ENCODE measurements around the gene TAF11L13. TPM values are rescaled to one million over a fixed set of nuclear protein-coding genes. Genes with fewer than 3 reads are reported as not detected.
A peak's percentile ranks its signal among the peaks of the same experiment; 100 is the strongest.
"Not testable (repeated sequence)": the region's sequence is repeated elsewhere in the genome, so short reads cannot be mapped to it uniquely, and the experiment has no call there.

Gene TAF11L13
- not detected in 2 replicates for total RNA-seq (2014; rRNA removed; shearing (Covaris generic))

- H3K36me3 ChIP-seq (replicated peaks; ENCODE audit: control insufficient read depth, insufficient read depth, low read length); DNase-seq; H3K4me3 ChIP-seq (ENCODE audit: insufficient read depth, low read depth, low read length); H3K27me3 ChIP-seq (ENCODE audit: control insufficient read depth, insufficient read depth, low read length): not testable (repeated sequence)
Observed at GRCh38 chr5:17631788-17632187, at the start of gene TAF11L13. Gene TAF11L13 (plus strand): TSS chr5:17632088.

GRCh38 chr5:17585658-17586057 lies 46.2 kb upstream of the TAF11L13 start, which contains the start of gene TAF11L7:
Gene TAF11L7 (minus strand): TSS chr5:17585758.
- not testable (repeated sequence) for H3K27me3 ChIP-seq (ENCODE audit: control insufficient read depth, insufficient read depth, low read length); DNase-seq; H3K36me3 ChIP-seq (replicated peaks; ENCODE audit: control insufficient read depth, insufficient read depth, low read length); H3K4me3 ChIP-seq (ENCODE audit: insufficient read depth, low read depth, low read length)

GRCh38 chr5:17590860-17591259 lies 41.0 kb upstream of the TAF11L13 start, which contains the start of gene TAF11L8:
Gene TAF11L8 (minus strand): TSS chr5:17590960.
- H3K27me3 ChIP-seq (ENCODE audit: control insufficient read depth, insufficient read depth, low read length); H3K4me3 ChIP-seq (ENCODE audit: insufficient read depth, low read depth, low read length); H3K36me3 ChIP-seq (replicated peaks; ENCODE audit: control insufficient read depth, insufficient read depth, low read length); DNase-seq: not testable (repeated sequence)

GRCh38 chr5:17594255-17594654 lies 37.6 kb upstream of the TAF11L13 start, which contains the start of gene TAF11L9:
Gene TAF11L9 (minus strand): TSS chr5:17594394.
- not testable (repeated sequence) for H3K4me3 ChIP-seq (ENCODE audit: insufficient read depth, low read depth, low read length); DNase-seq; H3K27me3 ChIP-seq (ENCODE audit: control insufficient read depth, insufficient read depth, low read length); H3K36me3 ChIP-seq (replicated peaks; ENCODE audit: control insufficient read depth, insufficient read depth, low read length)

- not testable (repeated sequence) for DNase-seq; H3K4me3 ChIP-seq (ENCODE audit: insufficient read depth, low read depth, low read length); H3K27me3 ChIP-seq (ENCODE audit: control insufficient read depth, insufficient read depth, low read length); H3K36me3 ChIP-seq (replicated peaks; ENCODE audit: control insufficient read depth, insufficient read depth, low read length)
Observed at GRCh38 chr5:17597728-17598127, 34.2 kb upstream of the TAF11L13 start, which contains the start of gene TAF11L10. Gene TAF11L10 (minus strand): TSS chr5:17597828.

GRCh38 chr5:17603880-17604279 lies 28.0 kb upstream of the TAF11L13 start, which contains the start of gene TAF11L11:
Gene TAF11L11 (plus strand): TSS chr5:17604183.
- DNase-seq; H3K36me3 ChIP-seq (replicated peaks; ENCODE audit: control insufficient read depth, insufficient read depth, low read length); H3K27me3 ChIP-seq (ENCODE audit: control insufficient read depth, insufficient read depth, low read length); H3K4me3 ChIP-seq (ENCODE audit: insufficient read depth, low read depth, low read length): not testable (repeated sequence)

GRCh38 chr5:17604951-17605350 lies 26.9 kb upstream of the TAF11L13 start:
- no peak overlapping the region for H3K4me3 ChIP-seq (ENCODE audit: insufficient read depth, low read depth, low read length)
- no peaks in the 10 kb centered on the region for H3K36me3 ChIP-seq (replicated peaks; ENCODE audit: control insufficient read depth, insufficient read depth, low read length)
- H3K27me3 ChIP-seq (ENCODE audit: control insufficient read depth, insufficient read depth, low read length), result no peaks in the 10 kb centered on the region
- DNase-seq, result no peak

GRCh38 chr5:17607461-17607860 lies 24.4 kb upstream of the TAF11L13 start:
- H3K36me3 ChIP-seq (replicated peaks; ENCODE audit: control insufficient read depth, insufficient read depth, low read length); H3K27me3 ChIP-seq (ENCODE audit: control insufficient read depth, insufficient read depth, low read length); H3K4me3 ChIP-seq (ENCODE audit: insufficient read depth, low read depth, low read length); DNase-seq: not testable (repeated sequence)

GRCh38 chr5:17610092-17610491 lies 21.8 kb upstream of the TAF11L13 start, which contains the start of gene TAF11L12:
Gene TAF11L12 (plus strand): TSS chr5:17610392.
- H3K36me3 ChIP-seq (replicated peaks; ENCODE audit: control insufficient read depth, insufficient read depth, low read length); DNase-seq; H3K27me3 ChIP-seq (ENCODE audit: control insufficient read depth, insufficient read depth, low read length); H3K4me3 ChIP-seq (ENCODE audit: insufficient read depth, low read depth, low read length): not testable (repeated sequence)

- no peak for DNase-seq
- H3K36me3 ChIP-seq (replicated peaks; ENCODE audit: control insufficient read depth, insufficient read depth, low read length), result no peaks in the 10 kb centered on the region
- no peaks in the 10 kb centered on the region for H3K27me3 ChIP-seq (ENCODE audit: control insufficient read depth, insufficient read depth, low read length)
- no peak overlapping the region for H3K4me3 ChIP-seq (ENCODE audit: insufficient read depth, low read depth, low read length)
Observed at GRCh38 chr5:17614872-17615605, 16.8 kb upstream of the TAF11L13 start.

- H3K36me3 ChIP-seq (replicated peaks; ENCODE audit: control insufficient read depth, insufficient read depth, low read length), result no peaks in the 10 kb centered on the region
- DNase-seq, result no peak
- no peaks in the 10 kb centered on the region for H3K27me3 ChIP-seq (ENCODE audit: control insufficient read depth, insufficient read depth, low read length)
- H3K4me3 ChIP-seq (ENCODE audit: insufficient read depth, low read depth, low read length), result no peak overlapping the region
Observed at GRCh38 chr5:17619354-17619753, 12.5 kb upstream of the TAF11L13 start.

GRCh38 chr5:17620627-17621026 lies 11.3 kb upstream of the TAF11L13 start:
- DNase-seq, result peak; percentile 75
- no peaks in the 10 kb centered on the region for H3K36me3 ChIP-seq (replicated peaks; ENCODE audit: control insufficient read depth, insufficient read depth, low read length)
- no peak overlapping the region for H3K4me3 ChIP-seq (ENCODE audit: insufficient read depth, low read depth, low read length)
- H3K27me3 ChIP-seq (ENCODE audit: control insufficient read depth, insufficient read depth, low read length), result no peaks in the 10 kb centered on the region

GRCh38 chr5:17625686-17626085 lies 6.2 kb upstream of the TAF11L13 start:
- Histone ChIP-seq H3K36me3 (replicated peaks; ENCODE audit: control insufficient read depth, insufficient read depth, low read length) (no peaks in the 10 kb centered on the region), H3K4me3 (ENCODE audit: insufficient read depth, low read depth, low read length) (no peak overlapping the region), H3K27me3 (ENCODE audit: control insufficient read depth, insufficient read depth, low read length) (no peaks in the 10 kb centered on the region)
- DNase-seq, result no peak

GRCh38 chr5:17634160-17634559 lies 2.3 kb downstream of the TAF11L13 start, which contains the start of gene TAF11L14:
Gene TAF11L14 (plus strand): TSS chr5:17634460.
- DNase-seq, result no peak
- Histone ChIP-seq H3K27me3 (ENCODE audit: control insufficient read depth, insufficient read depth, low read length) (no peaks in the 10 kb centered on the region), H3K4me3 (ENCODE audit: insufficient read depth, low read depth, low read length) (no peak within 1 kb of the TSS), H3K36me3 (replicated peaks; ENCODE audit: control insufficient read depth, insufficient read depth, low read length) (no peaks in the 10 kb centered on the region)

- not testable (repeated sequence) for H3K4me3 ChIP-seq (ENCODE audit: insufficient read depth, low read depth, low read length); H3K27me3 ChIP-seq (ENCODE audit: control insufficient read depth, insufficient read depth, low read length); DNase-seq; H3K36me3 ChIP-seq (replicated peaks; ENCODE audit: control insufficient read depth, insufficient read depth, low read length)
Observed at GRCh38 chr5:17649232-17649631, 17.3 kb downstream of the TAF11L13 start.
